ENCODE results near the gene DIPK1A. TPM values are rescaled to one million over a fixed set of nuclear protein-coding genes. Genes with fewer than 3 reads are reported as not detected.

DIPK1A gene
- total RNA-seq, 1 donor from 2014 or later = 9.7 TPM

DNA sequence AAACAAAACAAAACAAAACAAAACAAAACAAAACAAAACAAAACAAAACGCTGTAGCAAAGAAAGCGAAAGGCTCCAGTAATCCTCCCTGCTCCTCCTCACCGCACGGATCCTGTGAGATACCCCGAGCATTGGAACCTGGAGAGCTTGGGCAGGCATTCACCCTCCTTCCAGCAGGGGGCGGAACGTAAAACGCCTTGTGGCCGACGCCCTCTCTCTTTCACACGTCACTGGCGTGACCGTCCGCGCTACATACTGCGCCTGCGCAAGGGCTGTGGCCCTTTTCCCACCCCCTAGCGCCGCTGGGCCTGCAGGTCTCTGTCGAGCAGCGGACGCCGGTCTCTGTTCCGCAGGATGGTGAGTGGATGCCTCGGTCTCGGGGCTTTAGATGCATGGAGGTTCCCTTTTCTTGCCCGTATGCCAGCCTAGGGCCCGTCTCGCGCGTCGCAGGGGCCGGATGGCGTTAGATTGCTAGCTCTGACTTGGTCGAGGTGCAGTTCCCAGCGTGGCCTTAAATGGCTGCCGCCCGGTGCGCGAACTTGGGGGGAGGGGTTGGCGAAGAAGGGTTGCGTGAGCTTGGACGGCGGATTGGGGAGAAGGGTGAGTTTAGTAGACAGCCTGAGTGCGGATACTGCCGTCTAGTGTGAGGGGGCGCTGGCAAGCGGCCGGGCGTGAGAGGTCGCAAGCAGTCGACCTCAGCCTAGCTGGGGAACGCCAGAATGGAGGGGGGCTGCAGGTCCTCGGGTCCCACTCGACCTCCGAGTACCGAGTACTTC, 129.3 kb downstream of the DIPK1A start, which contains the start of gene RPL5:
TSS of gene RPL5 (plus strand) at position 279 of the 775 bp plus-strand sequence. CDS start at position 354, 75 bp downstream.
- TF ChIP-seq, protein P1, sequence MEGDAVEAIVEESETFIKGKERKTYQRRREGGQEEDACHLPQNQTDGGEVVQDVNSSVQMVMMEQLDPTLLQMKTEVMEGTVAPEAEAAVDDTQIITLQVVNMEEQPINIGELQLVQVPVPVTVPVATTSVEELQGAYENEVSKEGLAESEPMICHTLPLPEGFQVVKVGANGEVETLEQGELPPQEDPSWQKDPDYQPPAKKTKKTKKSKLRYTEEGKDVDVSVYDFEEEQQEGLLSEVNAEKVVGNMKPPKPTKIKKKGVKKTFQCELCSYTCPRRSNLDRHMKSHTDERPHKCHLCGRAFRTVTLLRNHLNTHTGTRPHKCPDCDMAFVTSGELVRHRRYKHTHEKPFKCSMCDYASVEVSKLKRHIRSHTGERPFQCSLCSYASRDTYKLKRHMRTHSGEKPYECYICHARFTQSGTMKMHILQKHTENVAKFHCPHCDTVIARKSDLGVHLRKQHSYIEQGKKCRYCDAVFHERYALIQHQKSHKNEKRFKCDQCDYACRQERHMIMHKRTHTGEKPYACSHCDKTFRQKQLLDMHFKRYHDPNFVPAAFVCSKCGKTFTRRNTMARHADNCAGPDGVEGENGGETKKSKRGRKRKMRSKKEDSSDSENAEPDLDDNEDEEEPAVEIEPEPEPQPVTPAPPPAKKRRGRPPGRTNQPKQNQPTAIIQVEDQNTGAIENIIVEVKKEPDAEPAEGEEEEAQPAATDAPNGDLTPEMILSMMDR (IDR thresholded peaks at IDR 0.05; ENCODE audit: insufficient read depth, low read length, severe bottlenecking) = peak; percentile 98
- FAIRE-seq (no peak), DNase-seq (ENCODE audit: low read depth) (peak; percentile 94)
- H3K4me3 ChIP-seq (ENCODE audit: low read depth, low read length) = peak within 1 kb of the TSS; percentile 100
- no peaks in the 10 kb centered on the region for H3K27me3 ChIP-seq (ENCODE audit: control insufficient read depth, insufficient read depth, low read length)
- H3K36me3 ChIP-seq (ENCODE audit: control insufficient read depth, insufficient read depth, low read length) = peaks cover 12% of the 10 kb centered on the region

DNA sequence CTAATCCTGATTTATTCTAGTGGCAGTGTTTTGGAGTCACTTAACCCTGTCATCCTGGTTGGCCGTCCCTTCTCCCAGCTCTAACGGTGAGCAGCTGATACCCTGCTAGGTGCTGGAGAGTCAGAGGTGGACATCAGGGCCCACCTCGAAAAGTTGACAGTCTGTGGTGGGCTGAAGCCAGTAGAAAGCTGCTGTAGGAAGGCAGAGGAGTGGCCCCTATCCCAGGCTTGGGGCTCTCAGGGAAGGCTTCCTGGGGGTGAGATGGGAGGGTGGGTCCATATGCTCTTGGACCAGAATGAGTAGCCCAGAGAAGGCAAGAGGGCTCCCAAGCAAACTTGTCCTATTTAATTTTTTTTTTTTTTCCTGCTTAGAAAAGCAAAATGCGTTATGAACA, 129.9 kb downstream of the DIPK1A start:
- Histone ChIP-seq H3K4me3 (ENCODE audit: low read depth, low read length) (no peak overlapping the region), H3K36me3 (ENCODE audit: control insufficient read depth, insufficient read depth, low read length) (peaks cover 8% of the 10 kb centered on the region)
- TF ChIP-seq, protein P1 (IDR thresholded peaks at IDR 0.05; ENCODE audit: insufficient read depth, low read length, severe bottlenecking) = no peak

DNA sequence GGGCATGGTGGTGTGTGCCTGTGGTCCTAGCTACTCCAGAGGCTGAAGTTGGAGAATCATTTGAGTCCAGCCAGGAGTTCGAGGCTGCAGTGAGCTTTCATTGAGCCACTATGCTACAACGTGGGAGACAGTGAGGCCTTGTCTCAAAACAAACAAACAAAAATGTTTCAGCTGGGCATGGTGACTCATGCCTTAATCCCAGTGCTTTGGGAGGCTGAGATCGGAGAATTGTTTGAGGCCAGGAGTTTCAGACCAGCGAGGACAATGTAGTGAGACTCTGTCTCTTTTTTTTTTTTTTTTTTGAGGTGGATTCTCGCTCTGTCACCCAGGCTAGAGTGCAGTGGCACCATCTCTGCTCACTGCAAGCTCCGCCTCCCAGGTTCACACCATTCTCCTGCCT, 134.5 kb downstream of the DIPK1A start:
- FAIRE-seq = no peak
- H3K27me3 ChIP-seq (ENCODE audit: control insufficient read depth, insufficient read depth, low read length) = no peaks in the 10 kb centered on the region
- no peak for DNase-seq (ENCODE audit: low read depth)
- TF ChIP-seq, protein P1 (IDR thresholded peaks at IDR 0.05; ENCODE audit: insufficient read depth, low read length, severe bottlenecking) = no peak
- H3K36me3 ChIP-seq (ENCODE audit: control insufficient read depth, insufficient read depth, low read length) = no peaks in the 10 kb centered on the region
- H3K4me3 ChIP-seq (ENCODE audit: low read depth, low read length) = no peak overlapping the region

More for the DNA sequence above, 129.9 kb downstream of the DIPK1A start:
- no peak for FAIRE-seq
- H3K27me3 ChIP-seq (ENCODE audit: control insufficient read depth, insufficient read depth, low read length) = no peaks in the 10 kb centered on the region
- DNase-seq (ENCODE audit: low read depth) = no peak

DNA sequence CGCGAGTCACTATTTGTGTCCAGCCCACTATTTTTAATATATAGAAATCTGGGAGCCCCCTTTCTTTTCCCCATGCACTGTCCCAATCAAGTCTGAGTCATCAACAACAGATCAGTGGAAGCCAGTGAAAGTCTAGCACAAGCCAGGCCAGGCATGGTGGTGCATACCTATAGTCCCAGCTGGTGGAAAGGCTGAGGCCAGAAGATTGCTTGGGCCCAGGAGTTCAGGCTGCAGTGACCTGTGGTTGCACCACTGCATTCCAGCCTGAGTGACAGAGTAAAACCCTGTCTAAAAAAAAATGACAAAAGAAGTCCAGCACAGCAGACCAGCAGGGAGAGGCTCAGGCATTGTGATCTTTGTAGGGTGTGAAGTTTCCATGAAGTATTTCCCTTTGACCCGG, 138.4 kb downstream of the DIPK1A start:
- no peak for FAIRE-seq
- DNase-seq (ENCODE audit: low read depth) = no peak
- no peaks in the 10 kb centered on the region for H3K27me3 ChIP-seq (ENCODE audit: control insufficient read depth, insufficient read depth, low read length)
- TF ChIP-seq, protein P1 (IDR thresholded peaks at IDR 0.05; ENCODE audit: insufficient read depth, low read length, severe bottlenecking) = no peak
- H3K36me3 ChIP-seq (ENCODE audit: control insufficient read depth, insufficient read depth, low read length) = no peaks in the 10 kb centered on the region
- no peak overlapping the region for H3K4me3 ChIP-seq (ENCODE audit: low read depth, low read length)

DNA sequence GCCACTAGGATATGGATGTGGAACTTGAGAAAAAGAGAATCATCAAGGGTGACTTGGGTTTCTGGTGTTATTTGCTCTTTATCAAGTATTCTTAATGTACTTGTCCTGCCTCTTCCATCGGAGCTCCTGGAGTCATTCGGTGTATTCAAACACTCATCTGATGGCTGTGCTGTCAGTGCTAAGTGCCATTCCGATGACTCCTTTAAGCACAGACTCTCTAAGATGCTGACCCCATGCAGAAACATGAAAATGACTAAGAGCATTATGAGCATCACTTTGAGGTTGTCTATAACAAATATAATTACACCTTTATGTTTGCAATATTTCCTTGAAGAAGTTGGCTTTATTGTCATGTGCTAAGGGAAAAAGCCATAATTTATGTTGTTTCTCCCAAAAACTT, 140.7 kb downstream of the DIPK1A start:
- Histone ChIP-seq H3K27me3 (ENCODE audit: control insufficient read depth, insufficient read depth, low read length) (no peaks in the 10 kb centered on the region), H3K36me3 (ENCODE audit: control insufficient read depth, insufficient read depth, low read length) (no peaks in the 10 kb centered on the region), H3K4me3 (ENCODE audit: low read depth, low read length) (no peak overlapping the region)
- FAIRE-seq = no peak
- TF ChIP-seq, protein P1 (IDR thresholded peaks at IDR 0.05; ENCODE audit: insufficient read depth, low read length, severe bottlenecking) = no peak
- DNase-seq (ENCODE audit: low read depth) = peak; percentile 82
